Suprapubic skin (tissue), 4 donors: ENCODE data around the gene NNMT.

ENCODE experiments used
- CTCF ChIP-seq, 2 donors: fragments of 200-600 bp in 1 of 2; fragments of 450-650 bp in 1 of 2; sonication (generic) in 1 of 2; IDR thresholded peaks; one replicate each; pipeline ENCODE4 v1.5.1; 2016 to 2019; ENCODE audit warnings: antibody characterized with exemption in 2 of 2, mild to moderate bottlenecking in 1 of 2, moderate library complexity in 1 of 2
- EP300 ChIP-seq: sonication (generic); formaldehyde crosslinking; IDR thresholded peaks from one replicate; pipeline ENCODE4 v1.6.1; 2017; ENCODE audit warnings: antibody characterized with exemption
- POLR2A ChIP-seq, 2 donors: fragments of 450-650 bp; IDR thresholded peaks; one replicate each; pipeline ENCODE4 v1.6.1; 2017; ENCODE audit warnings: antibody characterized with exemption in 2 of 2, mild to moderate bottlenecking in 2 of 2, moderate library complexity in 2 of 2
- POLR2AphosphoS5 ChIP-seq, 3 donors: sonication (generic); formaldehyde crosslinking; IDR thresholded peaks; one replicate each; pipeline ENCODE4 v1.6.1; 2017; ENCODE audit warnings: antibody characterized with exemption in 3 of 3

- TF ChIP-seq CTCF (IDR thresholded peaks at IDR 0.05) (no peak), EP300 (no peak), POLR2AphosphoS5 (IDR thresholded peaks at IDR 0.05) (peak in 1 of 3 donors; percentile 10), POLR2A (IDR thresholded peaks at IDR 0.05) (no peak)
Measured at GRCh38 chr11:114257621-114258558, 38.3 kb upstream of the NNMT start.
